HEK293T (cell line): Measurements from ENCODE around the gene MAN1C1.
A peak's percentile ranks its signal among the peaks of the same experiment; 100 is the strongest.

Experiments
- CTCF ChIA-PET: fragments of 350-600 bp; formaldehyde crosslinking; extraction: SDS; loops from one replicate; lab custom pipeline; 2021; ENCODE audit warnings: antibody characterized with exemption, inconsistent platforms; lab: Yijun Ruan, JAX
- POLR2A ChIA-PET: fragments of 350-600 bp; formaldehyde crosslinking; extraction: SDS; loops from one replicate; lab custom pipeline; 2020; ENCODE audit warnings: antibody characterized with exemption, inconsistent platforms; lab: Yijun Ruan, JAX
- DNase-seq: peaks from one replicate; pipeline ENCODE4 v3.0.0; 2012; ENCODE audit warnings: mixed read lengths; ENCODE audit errors: extremely low spot score
- BHLHE40 ChIP-seq: fragments of 450-650 bp; IDR thresholded peaks from 2 replicates; pipeline ENCODE4 v1.6.1; 2016; ENCODE audit warnings: mild to moderate bottlenecking, moderate library complexity, borderline replicate concordance
- CTBP1 ChIP-seq: fragments of 450-650 bp; IDR thresholded peaks from 2 replicates; pipeline ENCODE4 v1.6.1; 2016; ENCODE audit warnings: borderline replicate concordance
- ELF4 ChIP-seq: fragments of 450-650 bp; IDR thresholded peaks from 2 replicates; pipeline ENCODE4 v1.6.1; 2017; ENCODE audit warnings: antibody characterized with exemption
- FOXA1 ChIP-seq: fragments of 450-650 bp; IDR thresholded peaks from 2 replicates; pipeline ENCODE4 v1.6.1; 2016; ENCODE audit warnings: mild to moderate bottlenecking
- FOXK2 ChIP-seq: fragments of 450-650 bp; IDR thresholded peaks from 2 replicates; pipeline ENCODE4 v1.6.1; 2016; ENCODE audit warnings: mild to moderate bottlenecking
- FOXM1 ChIP-seq: fragments of 450-650 bp; IDR thresholded peaks from 2 replicates; pipeline ENCODE4 v1.6.1; 2017; ENCODE audit warnings: mild to moderate bottlenecking, borderline replicate concordance
- HDGF ChIP-seq: fragments of 450-650 bp; IDR thresholded peaks from 2 replicates; pipeline ENCODE4 v1.6.1; 2017; ENCODE audit warnings: antibody characterized with exemption, borderline replicate concordance
- LEF1 ChIP-seq: fragments of 450-650 bp; IDR thresholded peaks from 2 replicates; pipeline ENCODE4 v1.6.1; 2017; ENCODE audit warnings: mild to moderate bottlenecking, borderline replicate concordance
- NFRKB ChIP-seq: fragments of 450-650 bp; IDR thresholded peaks from 2 replicates; pipeline ENCODE4 v1.6.1; 2016; ENCODE audit warnings: mild to moderate bottlenecking, moderate library complexity
- PKNOX1 ChIP-seq: fragments of 450-650 bp; IDR thresholded peaks from 2 replicates; pipeline ENCODE4 v1.6.1; 2016
- SP1 ChIP-seq: fragments of 450-650 bp; IDR thresholded peaks from 2 replicates; pipeline ENCODE4 v1.6.1; 2017
- SUZ12 ChIP-seq: fragments of 450-650 bp; IDR thresholded peaks from 2 replicates; pipeline ENCODE4 v1.6.1; 2016; ENCODE audit warnings: mild to moderate bottlenecking
- TARDBP ChIP-seq: fragments of 450-650 bp; IDR thresholded peaks from 2 replicates; pipeline ENCODE4 v1.6.1; 2016
- ZNF384 ChIP-seq: fragments of 450-650 bp; IDR thresholded peaks from 2 replicates; pipeline ENCODE4 v1.6.1; 2016

Gene MAN1C1

GRCh38 chr1:25615563-25616094 is 962 bp upstream of the MAN1C1 start:
- no peak for DNase-seq
- TF ChIP-seq BHLHE40 (no peak), FOXK2 (no peak), PKNOX1 (no peak), TARDBP (no peak), HDGF (no peak), ZNF384 (no peak), LEF1 (no peak), NFRKB (no peak), ELF4 (no peak), SP1 (no peak), SUZ12 (no peak)
- POLR2A ChIA-PET, result no interaction called here
- CTCF ChIA-PET, result no interaction called here

DNA sequence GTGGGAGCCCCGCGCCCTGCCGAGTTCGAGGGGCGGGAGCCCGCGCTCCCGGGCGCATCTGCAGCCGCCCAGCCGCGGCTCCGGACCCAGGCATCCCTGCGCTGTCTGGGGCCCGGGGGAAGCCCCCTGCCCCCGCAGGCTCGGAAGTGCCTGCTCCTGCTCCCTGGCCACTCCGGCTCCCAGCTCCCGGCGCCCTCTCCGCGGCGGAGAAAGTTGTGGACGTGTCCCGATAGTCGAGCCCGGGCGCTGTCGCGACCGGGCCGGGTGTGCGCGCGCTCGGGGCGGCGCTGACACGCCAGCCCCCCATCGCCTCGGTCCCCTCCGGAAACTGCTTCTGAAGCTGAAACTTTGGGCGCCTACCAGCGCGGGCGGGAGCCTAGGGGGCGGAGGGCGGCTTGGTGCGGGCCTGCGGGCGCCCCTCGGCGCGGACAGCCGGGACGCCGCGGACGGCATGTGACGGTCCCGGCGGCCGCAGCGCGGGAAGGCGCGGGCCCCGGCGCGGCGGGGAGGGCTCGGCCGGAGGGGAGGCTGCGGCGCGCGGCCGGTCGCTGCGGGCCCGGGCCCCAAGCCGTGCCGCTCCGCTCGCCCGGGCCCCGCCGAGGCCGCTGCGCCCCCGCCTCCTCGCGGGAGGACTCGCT is 515 bp downstream of the MAN1C1 start:
- TF ChIP-seq HDGF, result no peak
- no peak for TF ChIP-seq FOXA1
- TF ChIP-seq SUZ12, result no peak
- CTCF ChIA-PET, result interaction anchor here (0.7 kb wide), 1 partner anchor 76 kb away, joined by 3 read pairs; no protein-coding TSS in a partner anchor
- DNase-seq, result peak; percentile 21
- POLR2A ChIA-PET, result no interaction called here

DNA sequence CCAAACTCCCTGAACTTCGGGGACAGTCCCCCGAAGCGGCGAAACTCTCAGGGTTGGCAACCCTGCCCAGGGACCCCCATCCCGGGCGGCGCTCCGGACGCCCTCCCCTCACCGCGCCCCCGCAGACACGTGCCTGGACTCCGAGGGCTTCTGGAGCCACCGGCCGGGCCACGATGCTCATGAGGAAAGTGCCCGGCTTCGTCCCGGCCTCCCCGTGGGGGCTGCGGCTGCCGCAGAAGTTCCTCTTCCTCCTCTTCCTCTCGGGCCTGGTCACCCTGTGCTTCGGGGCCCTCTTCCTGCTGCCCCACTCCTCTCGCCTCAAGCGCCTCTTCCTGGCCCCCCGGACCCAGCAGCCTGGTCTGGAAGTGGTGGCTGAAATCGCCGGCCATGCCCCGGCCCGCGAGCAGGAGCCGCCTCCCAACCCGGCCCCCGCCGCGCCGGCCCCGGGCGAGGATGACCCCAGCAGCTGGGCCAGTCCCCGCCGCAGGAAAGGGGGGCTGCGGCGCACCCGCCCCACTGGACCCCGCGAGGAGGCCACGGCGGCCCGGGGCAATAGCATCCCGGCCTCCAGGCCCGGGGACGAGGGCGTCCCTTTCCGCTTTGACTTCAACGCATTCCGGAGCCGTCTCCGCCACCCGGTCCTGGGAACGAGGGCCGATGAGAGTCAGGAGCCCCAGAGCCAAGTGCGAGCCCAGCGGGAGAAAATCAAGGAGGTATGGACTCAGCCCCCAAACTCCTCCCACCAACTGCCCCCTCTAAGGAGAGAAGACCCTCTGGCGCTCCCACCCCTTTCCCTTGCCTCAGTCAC is 1.2 kb downstream of the MAN1C1 start:
- TF ChIP-seq HDGF (no peak), SUZ12 (no peak), BHLHE40 (no peak), SP1 (no peak), TARDBP (no peak)
- DNase-seq, result no peak
- ChIA-PET POLR2A (no interaction called here), CTCF (interaction anchor here (1.1 to 2.6 kb wide), 3 partner anchors 46 to 193 kb away, joined by 3 to 11 read pairs (median 4); no protein-coding TSS in a partner anchor)

DNA sequence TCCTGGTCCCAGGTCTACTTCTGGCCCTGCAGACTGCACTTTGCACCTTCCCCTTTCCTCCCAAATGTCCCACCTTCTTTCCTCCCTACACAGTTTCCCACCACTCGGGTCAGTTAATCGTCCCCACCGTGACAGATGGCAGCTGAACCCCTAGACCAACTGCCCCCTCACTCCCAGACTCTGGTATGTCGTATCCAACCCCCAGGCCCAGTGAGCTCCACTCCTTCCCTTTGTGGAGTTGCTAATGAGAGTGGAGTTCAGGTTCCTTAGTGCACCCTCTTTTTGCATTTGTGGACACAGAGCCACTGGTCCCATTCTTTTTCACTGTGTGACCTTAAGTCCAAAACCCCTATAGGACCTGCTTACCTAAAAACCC is 1.8 kb downstream of the MAN1C1 start:
- CTCF ChIA-PET, result interaction anchor here (0.6 to 2.6 kb wide), 6 partner anchors 46 to 192 kb away, joined by 3 to 11 read pairs (median 4); no protein-coding TSS in a partner anchor
- DNase-seq, result no peak
- no peak for TF ChIP-seq FOXK2
- no peak for TF ChIP-seq ZNF384
- TF ChIP-seq LEF1, result no peak
- TF ChIP-seq CTBP1, result no peak
- no peak for TF ChIP-seq SUZ12
- TF ChIP-seq ELF4, result no peak
- no peak for TF ChIP-seq PKNOX1
- TF ChIP-seq SP1, result no peak
- TF ChIP-seq TARDBP, result no peak
- no peak for TF ChIP-seq NFRKB
- no peak for TF ChIP-seq FOXA1
- POLR2A ChIA-PET, result interaction anchor here (1.3 kb wide), 1 partner anchor 125 kb away, joined by 4 read pairs; no protein-coding TSS in a partner anchor

DNA sequence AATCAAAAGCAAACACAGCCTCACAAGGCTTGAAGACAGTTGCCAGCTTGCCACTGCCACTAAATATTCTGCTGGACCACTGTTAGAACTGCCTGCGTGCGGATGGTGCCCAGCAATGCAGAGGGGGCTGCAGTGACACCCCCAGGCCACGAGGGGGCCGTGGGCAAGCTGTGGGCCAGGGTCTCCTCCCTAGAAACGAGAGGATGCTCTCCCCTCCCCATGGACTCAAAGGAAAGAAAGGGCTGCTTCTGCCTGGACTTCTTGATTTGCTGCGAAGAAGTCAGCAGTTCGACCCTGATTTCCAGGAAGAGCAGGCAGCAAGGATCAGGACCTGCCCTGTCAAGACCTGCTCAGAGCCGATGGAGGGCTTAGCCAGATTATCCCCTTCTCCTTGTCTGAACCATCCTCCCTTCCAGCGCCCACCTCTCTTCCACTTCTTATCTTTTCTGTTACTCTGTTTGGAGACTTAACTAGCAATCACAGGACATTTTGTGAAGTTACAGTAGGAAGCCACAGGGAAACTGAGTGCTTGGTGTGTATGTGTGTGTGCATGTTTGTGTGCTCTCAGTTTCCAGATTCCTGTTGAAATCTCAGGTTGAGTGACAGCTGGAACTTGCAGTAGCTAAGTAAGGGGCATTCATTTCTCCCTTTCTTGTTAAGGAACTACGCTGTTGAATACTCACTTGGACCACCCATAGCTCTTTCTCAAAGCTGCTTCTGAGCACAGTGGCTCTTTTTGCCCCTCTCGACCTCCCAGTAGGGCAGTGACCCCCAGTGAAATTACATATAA is 2.7 kb downstream of the MAN1C1 start:
- TF ChIP-seq TARDBP (no peak), ZNF384 (no peak), PKNOX1 (peak; percentile 70; the same call in 1 of the 2 replicates), FOXM1 (no peak), FOXA1 (no peak)
- CTCF ChIA-PET, result interaction anchor here (0.6 to 2.6 kb wide), 6 partner anchors 47 to 191 kb away, joined by 3 to 11 read pairs (median 4); no protein-coding TSS in a partner anchor
- peak; percentile 66 for DNase-seq
- POLR2A ChIA-PET, result interaction anchor here (1.3 kb wide), 1 partner anchor 124 kb away, joined by 4 read pairs; no protein-coding TSS in a partner anchor

GRCh38 chr1:25620211-25620610 is 3.6 kb downstream of the MAN1C1 start:
- TF ChIP-seq FOXM1 (no peak), SUZ12 (no peak), CTBP1 (no peak), FOXA1 (no peak), NFRKB (no peak), BHLHE40 (no peak), PKNOX1 (no peak)
- no peak for DNase-seq
- CTCF ChIA-PET, result interaction anchor here (2.6 kb wide), 1 partner anchor 73 kb away, joined by 11 read pairs; no protein-coding TSS in a partner anchor
- POLR2A ChIA-PET, result no interaction called here
